Measurements from ENCODE around the gene CDC42BPG.
"Not testable (repeated sequence)": the region's sequence is repeated elsewhere in the genome, so short reads cannot be mapped to it uniquely, and the experiment has no call there.

CDC42BPG gene

DNA sequence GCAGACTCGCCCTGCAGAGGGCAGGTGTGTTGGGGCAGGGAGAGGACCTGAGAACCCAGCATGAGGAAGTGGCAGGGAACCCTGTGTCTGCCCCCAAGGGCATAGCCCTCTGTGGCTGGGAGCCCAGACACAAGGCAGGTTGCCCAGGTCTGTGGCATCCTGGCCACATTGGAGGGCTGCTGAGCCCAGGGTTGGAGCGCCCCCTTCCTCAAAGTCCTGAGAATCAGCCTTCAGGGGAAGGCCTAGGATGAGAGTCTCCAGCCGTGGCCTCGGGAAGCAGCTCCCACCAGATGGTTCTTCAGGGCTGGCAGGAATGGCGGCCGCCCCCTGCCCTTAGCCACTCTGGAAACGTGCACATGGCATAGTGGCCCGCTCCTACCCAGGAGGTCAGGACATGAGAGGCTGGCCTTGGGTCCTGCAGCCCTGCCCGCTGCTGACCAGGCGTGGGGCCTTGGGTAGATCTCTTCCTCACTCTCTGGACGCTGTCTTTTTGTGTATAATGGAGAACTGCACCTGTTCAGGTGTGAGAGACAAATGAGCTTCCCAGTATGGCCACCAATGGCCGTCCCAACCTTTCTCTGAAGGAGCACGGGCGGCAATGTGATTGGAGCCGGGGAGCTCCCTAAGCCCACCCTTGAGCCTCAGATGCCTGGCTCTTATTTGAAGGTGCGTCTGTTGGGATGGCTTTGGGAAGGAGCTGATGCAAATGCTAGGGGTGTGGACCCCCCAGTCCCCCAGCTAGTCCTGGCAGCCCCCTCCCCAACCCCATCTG, 4.6 kb upstream of the CDC42BPG start:
- no peak for FAIRE-seq

DNA sequence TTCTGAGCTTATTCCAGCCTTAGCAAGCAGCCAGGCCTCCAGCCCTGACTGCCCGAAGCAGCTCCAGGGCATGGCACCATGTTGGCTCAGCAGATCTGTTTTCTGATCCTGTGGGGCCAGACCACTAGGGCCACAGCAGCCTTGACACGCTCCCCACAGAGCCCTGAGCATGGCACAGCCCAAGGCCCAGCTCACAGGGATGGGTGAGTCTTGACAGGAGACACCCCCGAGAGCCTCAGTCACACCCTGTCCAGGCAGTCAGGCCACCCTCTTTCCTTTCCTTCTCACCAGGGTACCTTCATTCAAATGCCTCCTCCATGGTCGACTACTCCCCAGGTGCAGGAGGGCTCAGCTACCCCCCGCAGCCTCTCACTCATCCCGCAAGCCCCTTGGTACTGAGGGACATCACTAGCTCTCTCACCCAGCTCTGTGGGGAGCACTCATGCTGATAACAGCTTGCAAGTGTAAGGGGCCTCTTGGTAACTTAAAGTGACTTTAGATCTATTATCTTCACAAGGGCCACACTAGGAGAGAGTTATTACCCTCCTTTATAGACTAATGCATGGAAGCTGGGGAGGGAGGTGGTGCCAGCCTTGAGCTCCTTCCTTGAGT, 3.9 kb upstream of the CDC42BPG start:
- FAIRE-seq, result no peak

DNA sequence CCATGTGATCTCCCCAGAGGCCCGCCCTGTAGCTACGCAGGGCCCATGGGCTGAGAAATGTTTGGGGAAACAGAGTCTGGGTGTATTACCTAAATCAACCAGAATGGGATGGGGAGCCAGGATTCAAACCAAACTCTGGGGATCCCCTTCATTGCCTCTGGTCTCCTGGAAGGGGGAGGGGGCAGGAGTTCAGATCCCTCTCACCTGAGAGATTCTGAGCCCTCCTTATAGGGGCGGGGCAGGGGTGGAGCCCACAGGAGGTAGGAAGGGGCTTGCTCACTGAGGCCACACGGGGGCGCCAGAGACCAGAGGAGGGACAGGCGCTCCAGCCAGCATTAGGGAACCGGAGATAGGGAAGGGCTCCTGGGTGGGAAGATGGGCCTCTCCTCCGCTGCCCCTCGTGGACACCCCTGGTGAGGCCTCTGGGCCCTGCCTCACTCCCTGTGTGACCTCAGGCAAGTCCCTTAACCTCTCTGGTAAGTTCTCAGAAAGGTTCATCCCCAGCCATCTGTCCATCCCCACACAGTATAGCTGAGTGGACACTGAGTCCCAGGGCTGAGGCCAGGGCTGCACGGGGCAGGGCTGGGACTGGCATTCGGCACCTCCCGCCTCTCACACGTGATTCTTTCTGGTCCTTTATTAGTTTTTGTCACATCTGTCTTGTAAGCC, 2.7 kb upstream of the CDC42BPG start:
- FAIRE-seq, result no peak

DNA sequence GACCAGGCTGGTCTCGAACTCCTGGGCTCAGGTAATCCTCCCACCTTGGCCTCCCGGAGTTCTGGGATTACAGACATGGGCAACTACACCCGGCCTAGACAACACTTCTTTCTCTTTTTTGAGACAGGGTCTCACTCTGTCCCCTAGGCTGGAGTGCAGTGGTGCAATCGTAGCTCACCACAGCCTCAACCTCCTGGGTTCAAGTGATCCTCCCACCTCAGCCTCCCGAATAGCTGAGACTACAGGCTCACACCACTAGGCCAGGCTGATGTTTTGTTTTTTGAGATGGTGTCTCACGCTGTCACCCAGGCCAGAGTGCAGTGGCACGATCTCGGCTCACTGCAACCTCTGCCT, 1.3 kb upstream of the CDC42BPG start:
- FAIRE-seq, result not testable (repeated sequence)

DNA sequence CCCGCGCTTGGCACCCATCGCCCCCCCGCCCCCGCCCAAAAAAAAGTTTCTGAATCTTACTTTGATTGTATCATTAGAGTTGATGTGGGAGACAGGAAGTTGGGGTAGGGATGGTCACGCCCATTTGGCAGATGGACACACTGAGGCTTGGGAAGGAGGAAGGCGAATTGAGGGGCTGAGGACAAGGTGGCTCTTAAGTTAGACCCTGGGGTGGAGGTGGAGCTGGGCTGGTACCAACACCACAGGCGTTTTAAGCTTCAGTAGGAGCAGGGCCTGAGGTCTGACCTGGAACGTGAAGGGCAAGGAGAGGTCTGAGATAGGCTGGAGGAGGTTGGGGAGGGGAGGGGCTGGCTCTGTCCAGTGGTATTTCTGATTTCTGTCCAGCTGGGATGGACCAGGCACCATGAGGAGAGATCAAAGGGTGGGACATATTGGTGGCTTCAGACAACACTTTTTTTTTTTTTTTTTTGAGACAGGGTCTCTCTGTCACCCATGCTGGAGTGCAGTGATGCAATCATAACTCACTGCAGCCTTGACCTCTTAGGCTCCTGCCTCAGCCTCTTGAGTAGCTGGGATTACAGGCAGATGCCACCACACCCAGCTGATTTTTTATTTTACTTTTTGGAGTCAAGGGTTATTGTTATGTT, 799 bp upstream of the CDC42BPG start:
- FAIRE-seq, result no peak

DNA sequence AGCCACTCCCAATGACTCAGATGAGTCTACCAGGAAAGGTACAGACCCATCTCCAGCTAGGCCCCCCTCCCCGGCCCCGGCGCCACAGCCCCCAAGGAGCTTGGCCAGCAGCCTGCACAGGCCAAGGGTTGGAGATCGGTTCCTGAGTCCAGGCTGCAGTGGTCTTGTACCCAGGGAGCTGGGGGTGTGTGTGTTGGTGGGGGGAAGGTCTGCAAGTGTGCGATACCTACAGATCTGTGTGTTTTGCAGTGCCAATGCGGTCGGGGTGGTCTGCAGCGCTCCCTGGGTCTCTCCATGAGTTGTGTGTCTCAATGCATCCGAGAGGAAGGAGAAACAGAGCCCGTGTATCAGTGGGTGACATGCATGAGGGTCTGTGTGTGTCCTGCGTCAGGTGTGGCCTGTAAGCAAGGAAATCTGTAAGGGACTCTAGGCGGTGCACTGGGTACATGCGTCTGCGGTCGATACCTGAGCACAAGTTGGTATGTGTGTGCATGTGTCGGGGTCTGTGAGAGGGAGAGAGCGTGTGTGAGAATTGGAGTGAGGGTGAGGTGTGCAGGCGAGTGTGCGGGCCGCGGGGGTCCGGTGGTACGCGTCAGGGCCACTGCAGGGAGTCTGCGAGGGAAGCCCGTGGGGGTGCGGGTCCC, 645 bp downstream of the CDC42BPG start:
- FAIRE-seq, result no peak

DNA sequence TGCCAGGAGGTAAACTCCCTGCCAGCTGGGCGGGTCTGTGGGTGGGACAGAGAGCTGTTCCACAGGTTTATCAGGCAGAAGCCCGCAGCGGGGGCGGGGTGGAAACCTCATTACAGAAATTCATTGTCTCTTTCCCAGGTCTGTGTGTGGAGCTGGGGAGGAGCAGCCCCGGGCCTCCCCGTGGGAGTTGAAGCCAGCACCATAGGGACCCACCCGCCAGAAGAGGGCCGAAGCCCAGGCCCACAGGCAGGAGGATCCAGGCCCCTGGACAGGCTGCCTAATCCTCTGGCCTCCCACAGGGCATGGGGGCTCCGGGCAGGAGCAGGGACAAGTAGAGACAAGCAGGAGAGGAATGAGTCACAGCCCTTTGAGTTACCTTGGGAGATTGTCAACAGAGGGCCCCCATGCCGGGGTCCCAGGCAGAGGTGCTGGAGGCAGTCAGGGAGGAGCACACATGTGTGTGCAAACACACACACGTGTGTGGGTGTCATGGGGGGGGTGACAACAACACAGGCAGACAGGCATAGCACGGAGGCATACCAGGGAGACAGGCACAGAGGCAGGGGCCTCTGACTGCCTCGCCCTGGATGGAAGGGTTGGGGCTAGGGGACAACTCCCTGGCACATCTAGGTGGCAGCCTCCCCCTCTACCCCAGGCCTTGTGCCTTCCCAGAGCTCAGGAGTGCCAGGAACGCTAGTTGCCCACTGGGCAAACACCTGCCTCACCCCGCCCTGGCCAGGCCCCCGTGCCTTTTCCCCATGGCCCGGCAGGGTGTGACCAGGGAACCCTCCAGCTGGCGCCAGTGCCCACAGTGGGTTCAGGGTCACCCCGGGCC, 1.4 kb downstream of the CDC42BPG start:
- FAIRE-seq, result no peak

DNA sequence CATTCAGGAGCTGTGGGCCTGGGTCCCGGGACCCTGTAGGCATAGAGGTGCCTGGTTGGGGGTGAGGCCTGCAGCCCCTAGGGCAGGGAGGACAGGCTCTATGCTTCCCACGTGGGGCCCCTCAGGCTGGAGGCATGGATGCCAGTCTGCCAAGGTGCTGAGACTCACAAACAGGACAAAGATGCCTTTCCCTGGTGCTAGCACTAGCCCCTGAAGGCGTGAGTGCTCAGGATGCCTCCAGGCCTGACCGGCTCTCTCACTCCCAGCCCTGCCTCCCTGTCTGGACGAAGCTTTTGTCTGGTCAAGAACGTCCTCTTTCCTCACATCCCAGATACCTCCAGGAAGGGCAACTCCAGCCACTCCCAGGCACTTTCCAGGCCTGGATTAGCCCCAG, 2.1 kb downstream of the CDC42BPG start:
- FAIRE-seq, result no peak

DNA sequence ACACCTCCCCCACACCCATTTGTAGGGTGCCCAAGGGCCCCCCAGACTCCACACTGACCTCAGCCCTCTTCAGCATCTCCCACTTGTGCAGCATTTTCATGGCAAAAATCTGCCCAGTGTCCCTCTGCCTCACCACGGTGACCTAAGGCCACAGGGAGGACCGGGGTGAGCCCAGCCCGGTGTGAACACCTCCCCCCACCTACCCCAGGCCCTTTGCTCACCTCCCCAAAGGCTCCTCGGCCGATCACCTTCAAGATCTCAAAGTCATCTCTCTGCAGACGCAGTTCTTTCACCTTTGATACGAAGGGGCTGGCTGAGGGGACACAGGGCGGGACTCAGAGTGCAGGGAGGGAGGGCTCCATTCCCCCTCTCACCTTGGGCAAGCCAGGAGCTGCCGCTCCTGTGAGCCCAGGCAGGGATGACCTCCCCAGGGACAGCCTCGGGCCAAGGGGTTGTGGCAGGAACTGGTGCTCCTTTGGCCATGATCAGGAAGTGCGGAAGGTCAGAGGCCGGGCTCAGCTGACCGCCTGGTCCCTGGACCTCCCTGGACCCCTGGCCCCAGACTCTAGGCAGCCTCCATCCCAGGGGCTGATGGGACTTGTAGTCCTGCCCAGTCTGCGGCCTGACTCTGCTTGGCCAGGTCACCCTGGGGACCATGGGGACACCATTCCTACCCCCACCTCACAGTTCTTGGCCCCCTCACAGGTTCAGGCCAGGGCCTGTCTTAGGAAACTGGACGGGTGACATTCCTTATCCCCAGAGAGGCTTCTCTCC, 2.7 kb downstream of the CDC42BPG start:
- FAIRE-seq, result no peak

DNA sequence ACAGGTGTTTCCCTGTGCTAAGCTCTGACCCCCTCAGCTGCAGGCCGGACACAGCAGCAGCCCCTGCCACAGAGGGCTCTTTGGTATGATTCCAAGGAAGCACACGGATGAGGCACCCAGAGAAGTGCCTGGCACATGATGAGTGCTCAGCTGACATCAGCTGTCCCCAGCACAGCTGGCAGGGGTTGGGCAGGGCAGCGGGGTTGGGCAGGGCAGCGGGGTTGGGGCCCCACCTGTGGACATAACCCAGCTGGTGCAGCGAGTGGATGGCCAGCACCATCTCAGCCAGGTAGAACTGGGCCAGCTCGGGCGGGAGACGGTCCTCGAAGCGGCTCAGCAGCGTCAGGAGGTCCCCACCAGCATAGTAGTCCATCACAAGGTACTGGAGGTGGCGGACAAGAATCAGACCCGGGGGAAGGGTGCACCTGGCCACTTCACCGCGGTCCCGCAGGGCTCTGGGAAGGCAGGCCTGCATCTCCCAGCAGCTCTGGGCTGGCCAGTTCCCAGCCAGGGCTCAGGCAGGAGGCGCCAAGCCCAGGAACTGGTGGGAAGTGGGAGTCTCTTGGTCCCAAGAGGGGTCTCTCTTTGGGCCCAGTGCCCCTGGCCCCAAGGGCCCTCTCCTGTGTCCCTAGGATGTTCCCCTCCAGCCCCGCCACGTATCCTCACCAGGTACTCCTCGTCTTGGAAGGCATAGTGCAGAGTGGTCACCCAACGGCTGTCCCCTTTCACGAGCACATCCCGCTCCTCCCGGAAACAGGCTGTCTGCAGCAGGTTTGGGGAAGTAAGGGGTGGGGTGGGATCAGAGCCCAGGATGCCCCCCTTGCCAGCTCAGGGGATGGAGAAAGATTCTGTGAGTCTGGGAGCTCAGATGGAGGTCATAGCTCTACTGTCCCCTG, 4.3 kb downstream of the CDC42BPG start:
- FAIRE-seq, result no peak

DNA sequence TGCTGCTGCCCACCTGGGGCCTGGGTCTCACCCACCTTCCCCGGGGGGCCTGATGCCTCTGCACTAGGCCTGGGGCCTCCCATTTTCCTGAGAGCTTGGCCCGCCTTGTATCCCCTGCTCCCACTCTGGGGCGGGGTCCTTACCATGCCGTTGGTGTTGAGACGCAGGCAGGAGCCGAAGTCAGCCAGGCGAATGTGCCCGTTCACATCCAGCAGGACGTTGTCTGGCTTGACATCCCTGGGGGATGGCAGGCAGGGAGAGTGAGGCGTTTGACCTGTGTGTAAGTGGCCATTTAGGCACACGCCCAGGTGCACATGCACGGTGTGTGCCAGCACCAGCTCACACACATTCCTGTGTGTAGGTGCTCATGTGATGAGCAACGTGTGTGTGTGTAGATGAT, 5.1 kb downstream of the CDC42BPG start:
- FAIRE-seq, result no peak

DNA sequence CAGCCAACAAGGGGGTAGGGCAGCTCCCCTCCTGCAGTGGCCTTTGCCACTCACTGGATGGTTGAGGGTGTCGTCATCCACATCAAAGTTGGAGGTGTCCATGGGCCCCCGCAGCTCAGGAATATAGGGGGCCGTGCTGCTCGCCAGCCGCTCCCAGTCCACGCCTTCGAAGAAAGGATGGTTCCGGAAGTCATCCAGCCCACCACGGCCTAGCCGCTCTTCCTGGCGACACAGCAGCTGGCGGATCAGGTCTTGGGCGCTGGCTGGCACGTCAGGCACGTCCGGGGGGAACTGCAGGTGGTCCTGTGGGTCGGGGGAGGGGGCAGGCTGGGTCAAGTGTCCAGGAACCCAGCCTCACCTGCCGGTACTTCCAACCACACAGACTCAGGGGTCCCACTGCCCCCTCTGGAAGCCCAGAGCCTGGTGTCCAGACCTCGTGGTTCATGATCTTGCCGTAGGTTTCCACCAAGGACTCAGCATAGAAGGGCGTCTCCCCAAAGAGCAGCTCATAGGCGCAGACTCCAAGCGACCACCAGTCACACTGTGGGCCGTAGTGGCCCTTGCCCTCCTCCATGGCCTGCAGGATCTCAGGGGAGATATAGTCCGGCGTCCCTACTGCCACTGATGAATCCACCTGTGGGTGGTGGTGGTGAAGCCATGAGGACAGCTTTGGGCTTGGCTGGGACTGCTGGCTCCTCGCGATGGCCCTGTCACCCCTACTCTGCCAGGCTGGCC, 5.7 kb downstream of the CDC42BPG start:
- no peak for FAIRE-seq

DNA sequence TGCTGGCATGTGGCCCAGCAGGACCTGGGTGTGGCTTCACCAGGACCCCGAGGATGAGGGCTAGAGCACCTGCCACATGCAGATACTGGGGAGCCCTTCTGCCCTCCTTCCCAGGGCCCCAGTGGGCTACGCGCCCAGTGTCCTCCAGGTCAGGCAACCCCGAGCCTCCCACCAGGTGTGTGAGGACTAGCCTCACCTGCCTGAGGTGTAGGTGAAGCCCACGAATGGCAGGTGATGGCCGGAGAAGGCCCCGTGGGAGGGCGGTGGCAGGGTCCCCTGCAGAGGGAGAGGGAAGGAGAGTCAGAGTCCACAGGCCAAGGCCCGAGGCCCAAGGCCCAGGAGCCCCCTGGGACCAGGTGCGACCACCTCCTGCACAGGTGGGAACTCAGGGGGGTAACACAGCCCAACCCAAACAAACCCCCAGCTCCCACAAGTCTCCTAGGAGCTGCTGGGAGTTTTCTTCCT, 6.5 kb downstream of the CDC42BPG start:
- FAIRE-seq, result no peak

DNA sequence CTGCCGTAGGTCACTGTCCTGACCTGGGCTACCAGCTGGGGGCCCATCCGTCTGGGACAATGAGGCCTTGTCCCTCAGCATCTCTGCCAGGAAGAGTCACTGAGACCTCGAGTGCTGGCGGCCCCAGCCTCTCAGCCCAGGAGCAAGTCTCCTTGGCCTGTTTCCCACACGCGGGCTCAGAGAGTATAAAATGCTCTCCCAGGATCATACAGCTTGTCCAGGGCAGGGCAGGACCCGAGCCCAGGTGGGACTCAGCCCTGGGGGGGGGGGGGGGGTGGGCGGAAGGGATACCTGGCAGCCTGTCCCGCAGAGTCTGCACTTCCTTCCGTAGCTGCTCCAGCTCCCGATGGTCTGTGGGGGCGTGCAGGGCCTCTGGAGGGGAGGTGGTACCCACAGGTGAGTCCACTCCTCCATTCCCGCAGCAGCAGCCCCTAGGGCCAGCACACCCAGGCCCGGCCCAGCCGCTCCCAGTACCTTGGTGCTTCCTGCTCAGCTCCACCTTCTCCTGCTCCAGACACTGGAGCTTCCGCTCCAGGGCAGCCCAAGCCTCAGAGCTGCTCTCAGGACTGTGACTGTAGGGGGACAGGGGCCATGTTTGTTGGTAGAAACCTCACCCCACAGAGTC, 7.9 kb downstream of the CDC42BPG start:
- no peak for FAIRE-seq

DNA sequence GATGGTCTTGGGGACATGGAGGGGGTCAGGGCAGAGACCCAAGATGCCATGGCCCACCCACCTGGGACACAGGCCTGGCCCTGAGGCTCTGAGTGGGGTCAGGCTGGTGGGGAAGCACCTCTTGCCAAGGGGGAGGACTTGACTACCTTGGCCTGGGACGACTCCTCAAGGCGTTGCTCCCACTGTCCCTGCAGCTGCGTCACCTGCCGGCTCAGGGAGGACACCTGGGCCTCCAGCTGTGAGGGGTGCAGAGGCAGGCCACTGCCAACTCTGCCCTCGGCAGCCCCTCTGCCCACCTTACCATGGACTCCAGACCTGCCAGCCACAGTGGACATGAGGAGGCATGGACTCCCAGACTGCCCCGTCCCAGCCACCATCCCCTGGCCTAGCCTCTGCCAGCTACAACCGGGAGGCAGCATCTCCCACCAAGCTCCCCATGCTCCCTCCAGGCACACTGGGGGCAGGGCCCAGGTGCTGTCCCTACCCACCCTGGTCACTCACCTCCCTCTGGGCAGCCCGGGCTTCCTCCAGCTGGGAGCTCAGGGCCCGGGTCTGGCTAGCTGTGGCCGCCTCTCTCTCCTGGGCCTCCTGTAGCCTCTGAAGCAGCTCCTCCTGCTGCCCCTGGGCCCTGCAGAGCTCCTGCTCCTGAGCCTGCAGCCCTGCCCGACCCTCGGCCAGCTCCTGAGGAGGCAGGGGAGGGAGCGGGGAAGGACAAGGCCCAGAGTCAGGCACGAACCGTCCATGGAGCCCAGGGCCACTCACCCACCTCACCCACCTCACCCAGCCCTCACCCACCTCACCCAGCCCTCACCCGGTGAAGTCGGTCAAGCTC, 8.6 kb downstream of the CDC42BPG start:
- no peak for FAIRE-seq

DNA sequence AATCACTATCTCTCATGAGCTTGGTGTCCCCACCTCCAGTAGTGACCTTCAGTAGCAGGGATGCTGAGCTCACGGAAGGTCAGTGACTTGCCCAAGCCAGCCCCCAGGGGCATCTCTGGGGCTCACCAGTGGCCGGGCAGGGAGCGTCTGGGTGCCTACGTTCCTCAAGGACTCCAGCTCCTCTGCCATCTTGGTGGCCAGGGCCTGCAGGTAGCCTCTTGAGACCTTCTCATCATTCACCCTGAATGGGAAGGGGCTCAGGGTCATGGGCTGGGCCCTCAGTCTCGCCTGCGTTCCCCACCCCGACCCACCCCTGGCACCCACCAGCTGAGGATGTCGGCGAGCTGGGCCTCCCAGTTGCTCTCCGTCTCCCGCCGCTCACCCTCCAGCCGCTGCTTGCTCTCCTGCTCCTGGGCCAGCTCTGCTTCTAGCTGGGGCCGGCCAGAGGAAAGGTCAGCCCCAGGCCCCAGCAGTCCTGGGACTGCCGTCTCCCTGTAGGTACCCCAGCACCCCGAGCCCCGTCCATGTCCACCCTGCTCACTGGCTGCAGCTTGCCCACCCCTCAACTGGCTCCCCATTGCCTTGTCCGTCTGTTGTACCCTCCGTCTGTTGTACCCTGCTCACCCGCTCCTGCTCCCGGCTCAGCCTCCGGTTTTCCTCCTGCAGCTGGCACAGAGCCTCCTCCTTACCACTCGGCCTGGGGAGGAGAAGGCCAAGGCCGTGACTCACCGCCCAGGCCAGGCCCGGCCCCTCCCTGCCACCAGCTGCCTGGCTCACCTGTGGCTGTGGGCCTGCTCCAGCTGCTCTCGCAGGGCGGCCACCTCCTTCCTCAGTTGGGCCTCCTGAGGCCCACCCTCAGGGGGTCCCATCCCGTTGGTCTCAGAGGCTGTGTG, 9.5 kb downstream of the CDC42BPG start:
- FAIRE-seq, result no peak

Measured in endometrium (tissue), 2 donors.